ENCODE results near the gene FLOT1. TPM values are rescaled to one million over a fixed set of nuclear protein-coding genes. Genes with fewer than 3 reads are reported as not detected.

Gene FLOT1
- total and polyA plus RNA-seq, 2 of the 13 experiments (the other 11 are each of a cell fraction or from before 2014, with no cell fraction given): 82.3 to 130 TPM

GRCh38 chr6:30763618-30764489 is 21.4 kb upstream of the FLOT1 start (continued):
- no peak for TF ChIP-seq NR3C1 (CRISPR knock-in tag; IDR thresholded peaks at IDR 0.05)
- TF ChIP-seq TEAD2 (CRISPR knock-in tag; IDR thresholded peaks at IDR 0.05): no peak
- TF ChIP-seq LCORL (IDR thresholded peaks at IDR 0.05): 0 out of 2 replicates have a peak, but pooled peaks have one; percentile 44
- peak; percentile 92 for TF ChIP-seq LCORL (CRISPR knock-in tag; IDR thresholded peaks at IDR 0.05)
- TF ChIP-seq KDM3A (CRISPR knock-in tag; IDR thresholded peaks at IDR 0.05; ENCODE audit: low read depth): peak; percentile 77; the same call in 1 of the 2 replicates
- TF ChIP-seq ZNF326 (CRISPR knock-in tag; IDR thresholded peaks at IDR 0.05; ENCODE audit: borderline replicate concordance): no peak
- TF ChIP-seq MEIS2 (CRISPR knock-in tag; IDR thresholded peaks at IDR 0.05): peak; percentile 96
- peak; percentile 70; the same call in 1 of the 2 replicates for TF ChIP-seq TFDP1 (CRISPR knock-in tag; IDR thresholded peaks at IDR 0.05; ENCODE audit: borderline replicate concordance)
- TF ChIP-seq ZNF747 (CRISPR knock-in tag; IDR thresholded peaks at IDR 0.05; ENCODE audit: borderline replicate concordance): peak; percentile 84; the same call in 1 of the 2 replicates
- TF ChIP-seq SNAPC2 (CRISPR knock-in tag; IDR thresholded peaks at IDR 0.05): 0 out of 2 replicates have a peak, but pooled peaks have one; percentile 22
- TF ChIP-seq HMGXB3 (CRISPR knock-in tag; IDR thresholded peaks at IDR 0.05; ENCODE audit: borderline replicate concordance): peak; percentile 72; the same call in 1 of the 2 replicates
- TF ChIP-seq IRF2 (CRISPR knock-in tag; IDR thresholded peaks at IDR 0.05): peak; percentile 83
- peak; percentile 81 for TF ChIP-seq MYPOP (CRISPR knock-in tag; IDR thresholded peaks at IDR 0.05)
- peak; percentile 82; the same call in 1 of the 2 replicates for TF ChIP-seq ZNF891 (CRISPR knock-in tag; IDR thresholded peaks at IDR 0.05)
- TF ChIP-seq ZSCAN9 (CRISPR knock-in tag; IDR thresholded peaks at IDR 0.05; ENCODE audit: borderline replicate concordance): peak; percentile 77
- peak; percentile 83 for TF ChIP-seq TCF7 (IDR thresholded peaks at IDR 0.05; ENCODE audit: low read depth)
- TF ChIP-seq ZNF816 (CRISPR knock-in tag; IDR thresholded peaks at IDR 0.05; ENCODE audit: borderline replicate concordance): peak; percentile 81; the same call in 1 of the 2 replicates
- TF ChIP-seq RAD21 (CRISPR knock-in tag; IDR thresholded peaks at IDR 0.05): peak; percentile 56
- 0 out of 2 replicates have a peak, but pooled peaks have one; percentile 42 for TF ChIP-seq SIN3A (IDR thresholded peaks at IDR 0.05; ENCODE audit: borderline replicate concordance, low read depth, low read length)
- TF ChIP-seq ZSCAN5A (CRISPR knock-in tag; IDR thresholded peaks at IDR 0.05; ENCODE audit: borderline replicate concordance): peak; percentile 17; the same call in 1 of the 2 replicates
- TF ChIP-seq U2AF2 (IDR thresholded peaks at IDR 0.05; ENCODE audit: low read depth, low read length): no peak
- peak; percentile 42; the same call in 1 of the 2 replicates for TF ChIP-seq GABPB1 (CRISPR knock-in tag; IDR thresholded peaks at IDR 0.05)
